K562 (cell line): ENCODE results near the gene PROK1. TPM values are rescaled to one million over a fixed set of nuclear protein-coding genes. Genes with fewer than 3 reads are reported as not detected.

Experiments used
- ATAC-seq: fragments of 200-7000 bp; cut with Tn5 transposase; 3 replicates; pipeline ENCODE4 v1.9.1; 2020; ENCODE audit warnings: moderate library complexity
- BruUV-seq: library from RNA; stranded (reverse); fragments of 400-500 nt; replicated peaks from 2 replicates; lab custom pipeline; 2021; lab: Mats Ljungman, UMichigan
- CTCF ChIA-PET: fragments of 300-600 bp; formaldehyde crosslinking; extraction: SDS; loops from one replicate; lab custom pipeline; 2021; ENCODE audit warnings: low intra/inter-chr PET ratio; lab: Yijun Ruan, JAX
- POLR2A ChIA-PET: fragments of 300-600, 350-650 bp; sonication (Branson Sonifier 250); formaldehyde crosslinking; extraction: SDS; loops from one replicate; lab custom pipeline; 2021; ENCODE audit warnings: antibody characterized with exemption, inconsistent platforms; lab: Yijun Ruan, JAX
- DNase-seq, 4 experiments: peaks; one replicate each; pipeline versions ENCODE4 v3.0.0 to v3.0.0-alpha.2; 2011 to 2018; ENCODE audit warnings: low spot score in 3 of 4, mixed read lengths in 3 of 4; ENCODE audit errors: extremely low read depth in 1 of 4
- FAIRE-seq: peaks from 2 replicates; lab custom pipeline; 2011; peaks lifted over from hg19 to GRCh38; lab: Jason Lieb, UNC
- H2AFZ ChIP-seq: 2 replicates; pipeline ENCODE4 v1.6.0; 2011; ENCODE audit warnings: low read depth, low read length, control low read depth, inconsistent platforms
- H3K27ac ChIP-seq: fragments of 200-600 bp; 3 replicates; pipeline ENCODE4 v1.8.0; 2011; ENCODE audit warnings: low read depth, mild to moderate bottlenecking, control low read depth, inconsistent platforms, low read length, moderate library complexity, mixed read lengths; ENCODE audit errors: extremely low read depth
- H3K27me3 ChIP-seq, 2 experiments: fragments of 300-600 bp in 1 of 2; 2 replicates in 1 of 2; 3 replicates in 1 of 2; pipeline versions ENCODE4 v1.6.0 to v1.8.0; 2011; ENCODE audit warnings: inconsistent platforms in 2 of 2, low read length in 2 of 2, mild to moderate bottlenecking in 1 of 2, mixed read lengths in 1 of 2, moderate library complexity in 1 of 2; ENCODE audit not compliant: control insufficient read depth in 2 of 2, insufficient read depth in 2 of 2
- H3K36me3 ChIP-seq: fragments of 300-600 bp; 3 replicates; pipeline ENCODE4 v1.8.0; 2011; ENCODE audit warnings: mild to moderate bottlenecking, low read length, inconsistent platforms; ENCODE audit not compliant: control insufficient read depth, insufficient read depth
- H3K4me1 ChIP-seq, 2 experiments: fragments of 200-600 bp in 1 of 2; replicated peaks in 1 of 2; 2 replicates in 1 of 2; 3 replicates in 1 of 2; pipeline versions ENCODE4 v1.5.1 to v1.8.0; 2011; ENCODE audit warnings: inconsistent platforms in 2 of 2, low read length in 2 of 2, mild to moderate bottlenecking in 1 of 2, mixed read lengths in 1 of 2, moderate library complexity in 1 of 2; ENCODE audit not compliant: control insufficient read depth in 2 of 2, insufficient read depth in 2 of 2
- H3K4me2 ChIP-seq: 2 replicates; pipeline ENCODE4 v1.6.1; 2011; ENCODE audit warnings: low read length, control low read depth, inconsistent platforms, mixed read lengths; ENCODE audit not compliant: insufficient read depth
- H3K4me3 ChIP-seq: fragments of 200-600 bp; sonication (generic), shearing (Covaris generic); 2 replicates; pipeline ENCODE4 v1.5.1; 2016; ENCODE audit warnings: control low read depth, inconsistent platforms
- H3K79me2 ChIP-seq: fragments of 200-600 bp; 3 replicates; pipeline ENCODE4 v1.8.0; 2011; ENCODE audit warnings: low read length, inconsistent platforms; ENCODE audit not compliant: control insufficient read depth, insufficient read depth
- H3K9ac ChIP-seq, 2 experiments: 2 replicates each; pipeline versions ENCODE4 v1.6.0 to v1.6.1; 2011; ENCODE audit warnings: low read depth in 2 of 2, low read length in 2 of 2, control low read depth in 1 of 2, inconsistent platforms in 1 of 2, mild to moderate bottlenecking in 1 of 2, mixed read lengths in 1 of 2; ENCODE audit not compliant: insufficient read depth in 1 of 2
- H3K9me1 ChIP-seq: one replicate; pipeline ENCODE4 v1.6.0; 2011; ENCODE audit warnings: inconsistent platforms, mild to moderate bottlenecking, low read length, moderate library complexity; ENCODE audit not compliant: control insufficient read depth, insufficient read depth
- H3K9me3 ChIP-seq: replicated peaks from 2 replicates; pipeline ENCODE4 v1.5.1; 2011; ENCODE audit warnings: low read depth, low read length, inconsistent platforms; ENCODE audit not compliant: control insufficient read depth, insufficient read depth
- H4K20me1 ChIP-seq: replicated peaks from 2 replicates; pipeline ENCODE4 v1.6.1; 2011; ENCODE audit warnings: low read length, inconsistent platforms, mixed read lengths; ENCODE audit not compliant: control insufficient read depth, insufficient read depth
- ATF7 ChIP-seq: fragments of 450-650 bp; IDR thresholded peaks from 2 replicates; pipeline ENCODE4 v1.7.1; 2014; ENCODE audit warnings: mild to moderate bottlenecking, moderate library complexity
- CREB3 ChIP-seq: fragments of 450-650 bp; conservative IDR thresholded peaks from 2 replicates; pipeline ENCODE4 v1.6.1; 2016; ENCODE audit warnings: missing genetic modification characterization, low read depth, mild to moderate bottlenecking, missing compliant biosample characterization, moderate library complexity
- IFI16 ChIP-seq: fragments of 250-450 bp; sonication (Bioruptor Pico); IDR thresholded peaks from 2 replicates; pipeline ENCODE4 v2.1.2; 2022; ENCODE audit warnings: mild to moderate bottlenecking, inconsistent platforms
- KLF6 ChIP-seq: fragments of 250-450 bp; sonication (Bioruptor Pico); IDR thresholded peaks from 2 replicates; pipeline ENCODE4 v1.4.0; 2020; ENCODE audit warnings: mild to moderate bottlenecking, moderate library complexity, borderline replicate concordance
- MAFK ChIP-seq: IDR thresholded peaks from 2 replicates; pipeline ENCODE4 v1.6.1; 2011; ENCODE audit warnings: low read length, improper control_type of control experiment
- MYC ChIP-seq, 2 experiments: fragments of 250-450 bp in 1 of 2; sonication (Bioruptor Pico) in 1 of 2; IDR thresholded peaks; 2 replicates each; pipeline versions ENCODE4 v1.5.1 to v1.6.1; 2012 to 2021; ENCODE audit warnings: low read depth in 2 of 2, borderline replicate concordance in 1 of 2, improper control_type of control experiment in 1 of 2, low read length in 1 of 2, mild to moderate bottlenecking in 1 of 2, moderate library complexity in 1 of 2
- NR2F6 ChIP-seq: fragments of 450-650 bp; formaldehyde crosslinking; IDR thresholded peaks from 2 replicates; pipeline ENCODE4 v1.4.0; 2020; ENCODE audit warnings: mild to moderate bottlenecking
- POLR2AphosphoS2 ChIP-seq: IDR thresholded peaks from 2 replicates; pipeline ENCODE4 v1.6.1; 2012; ENCODE audit warnings: low read length, improper control_type of control experiment
- RAD51 ChIP-seq: fragments of 450-650 bp; IDR thresholded peaks from 2 replicates; pipeline ENCODE4 v1.7.1; 2016; ENCODE audit warnings: low read depth, mild to moderate bottlenecking, borderline replicate concordance
- RBM22 ChIP-seq: fragments of 200-400 bp; formaldehyde crosslinking; IDR thresholded peaks from 2 replicates; pipeline ENCODE4 v1.6.1; 2018; ENCODE audit warnings: low read length, low read depth; ENCODE audit not compliant: poor library complexity, severe bottlenecking
- ZBED1 ChIP-seq: IDR thresholded peaks from 2 replicates; pipeline ENCODE4 v1.6.1; 2014
- ZNF140 ChIP-seq: fragments of 250-450 bp; sonication (Bioruptor Pico); IDR thresholded peaks from 2 replicates; pipeline ENCODE4 v1.8.0; 2021; ENCODE audit warnings: moderate library complexity, mild to moderate bottlenecking, inconsistent platforms
- ZNF277 ChIP-seq: fragments of 250-450 bp; sonication (Bioruptor Pico); IDR thresholded peaks from 2 replicates; pipeline ENCODE4 v1.8.0; 2022; ENCODE audit warnings: inconsistent platforms, mild to moderate bottlenecking, moderate library complexity, borderline replicate concordance
- ZNF668 ChIP-seq: fragments of 250-450 bp; sonication (Bioruptor Pico); IDR thresholded peaks from 2 replicates; pipeline ENCODE4 v1.8.0; 2022; ENCODE audit warnings: mild to moderate bottlenecking, inconsistent platforms
- ZNF778 ChIP-seq: fragments of 450-650 bp; formaldehyde crosslinking; IDR thresholded peaks from 2 replicates; pipeline ENCODE4 v1.4.0; 2020; ENCODE audit warnings: mild to moderate bottlenecking, moderate library complexity
- WGBS: fragments of 100-300 bp; shearing (Covaris generic); methylation state at CpG from one replicate; pipeline ENCODE4 v1.1.6; 2016; ENCODE audit warnings: low coverage, mixed read lengths; ENCODE audit not compliant: insufficient coverage; ENCODE audit errors: missing lambda C conversion rate; 5-methylcytosine and 5-hydroxymethylcytosine counted together
- in situ Hi-C: fragments of 300-500 bp; cut with MboI; formaldehyde crosslinking; loops from 4 replicates; pipeline ENCODE4 v1.15.0; 2018; ENCODE audit warnings: inconsistent platforms, mixed read lengths
- intact Hi-C: fragments of 100-400 bp; cut with micrococcal nuclease; formaldehyde crosslinking; loops from 2 replicates; pipeline ENCODE4 v1.14.2; 2022
- polyA plus RNA-seq, 8 experiments: library from polyadenylated mRNA; depleted of rRNA in 4 of 8; stranded (reverse) in 5 of 8; unstranded in 3 of 8; fragments of >200 nt; fragmentation: Nextera tagmentation in 2 of 8; fragmentation: Illumina TruSeq in 1 of 8; extraction: Ambion mirVana in 2 of 8; extraction: Trizol in 1 of 8; gene quantifications; 2 replicates each; pipeline versions ENCODE4 v1.2.1 to v1.2.3, GENCODE V29; 2011 to 2014; ENCODE audit warnings: inconsistent platforms in 1 of 8, missing spikeins in 1 of 8
- total RNA-seq, 7 experiments: library from RNA; depleted of rRNA in 6 of 7; stranded (reverse); fragments of >200 nt in 6 of 7; fragmentation: Illumina TruSeq in 2 of 7; extraction: Trizol in 2 of 7; gene quantifications; 2 replicates each; pipeline versions ENCODE4 v1.2.1 to v1.2.3, GENCODE V29; 2011 to 2021; ENCODE audit warnings: low replicate concordance in 1 of 7
- TF ChIP-seq, protein P1 (sequence below): sonication (generic); formaldehyde crosslinking; IDR thresholded peaks from 2 replicates; pipeline ENCODE4 v1.5.0; 2020; ENCODE audit warnings: missing genetic modification reagents
- TF ChIP-seq, protein P2 (sequence below): IDR thresholded peaks from 2 replicates; pipeline ENCODE4 v1.6.1; 2016; ENCODE audit warnings: missing genetic modification characterization, missing compliant biosample characterization

Gene PROK1
- total and polyA plus RNA-seq, 9 of the 15 experiments (the other 6 are each of a cell fraction or from before 2014, with no cell fraction given): 0.15 TPM; not detected in 8

DNA sequence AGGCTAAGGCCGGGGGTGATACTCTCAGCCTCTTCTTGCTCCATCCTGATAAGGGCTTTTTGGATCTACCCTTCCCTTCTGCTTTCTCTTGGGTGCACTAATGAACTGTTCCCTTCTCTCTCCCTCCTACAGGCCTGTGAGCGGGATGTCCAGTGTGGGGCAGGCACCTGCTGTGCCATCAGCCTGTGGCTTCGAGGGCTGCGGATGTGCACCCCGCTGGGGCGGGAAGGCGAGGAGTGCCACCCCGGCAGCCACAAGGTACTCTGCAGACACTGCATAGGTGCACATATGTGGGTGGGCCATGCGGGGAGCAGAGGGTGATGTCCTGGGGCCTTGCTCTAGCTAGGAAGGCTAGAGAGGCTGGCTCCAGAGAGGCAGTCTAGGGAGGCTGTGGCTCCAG is 2.9 kb downstream of the PROK1 start (continued):
- TF ChIP-seq, protein P1, sequence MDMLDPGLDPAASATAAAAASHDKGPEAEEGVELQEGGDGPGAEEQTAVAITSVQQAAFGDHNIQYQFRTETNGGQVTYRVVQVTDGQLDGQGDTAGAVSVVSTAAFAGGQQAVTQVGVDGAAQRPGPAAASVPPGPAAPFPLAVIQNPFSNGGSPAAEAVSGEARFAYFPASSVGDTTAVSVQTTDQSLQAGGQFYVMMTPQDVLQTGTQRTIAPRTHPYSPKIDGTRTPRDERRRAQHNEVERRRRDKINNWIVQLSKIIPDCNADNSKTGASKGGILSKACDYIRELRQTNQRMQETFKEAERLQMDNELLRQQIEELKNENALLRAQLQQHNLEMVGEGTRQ (CRISPR knock-in tag): no peak
- TF ChIP-seq ZNF778 (CRISPR knock-in tag) (no peak), ZNF277 (CRISPR knock-in tag) (no peak)
- TF ChIP-seq, all 486 proteins: peak for 0

- POLR2A ChIA-PET: interaction anchor here (1.0 to 1.3 kb wide), 3 partner anchors 10 to 253 kb away, joined by 3 to 4 read pairs (median 3); partner anchors contain the start of gene RBM15
- no TSS peak for BruUV-seq
- TF ChIP-seq ZNF668 (CRISPR knock-in tag): no peak
- TF ChIP-seq ZBED1: no peak
- TF ChIP-seq NR2F6: no peak
- TF ChIP-seq, protein P2, sequence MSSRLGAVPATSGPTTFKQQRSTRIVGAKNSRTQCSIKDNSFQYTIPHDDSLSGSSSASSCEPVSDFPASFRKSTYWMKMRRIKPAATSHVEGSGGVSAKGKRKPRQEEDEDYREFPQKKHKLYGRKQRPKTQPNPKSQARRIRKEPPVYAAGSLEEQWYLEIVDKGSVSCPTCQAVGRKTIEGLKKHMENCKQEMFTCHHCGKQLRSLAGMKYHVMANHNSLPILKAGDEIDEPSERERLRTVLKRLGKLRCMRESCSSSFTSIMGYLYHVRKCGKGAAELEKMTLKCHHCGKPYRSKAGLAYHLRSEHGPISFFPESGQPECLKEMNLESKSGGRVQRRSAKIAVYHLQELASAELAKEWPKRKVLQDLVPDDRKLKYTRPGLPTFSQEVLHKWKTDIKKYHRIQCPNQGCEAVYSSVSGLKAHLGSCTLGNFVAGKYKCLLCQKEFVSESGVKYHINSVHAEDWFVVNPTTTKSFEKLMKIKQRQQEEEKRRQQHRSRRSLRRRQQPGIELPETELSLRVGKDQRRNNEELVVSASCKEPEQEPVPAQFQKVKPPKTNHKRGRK (tag): no peak
- TF ChIP-seq IFI16 (CRISPR knock-in tag): no peak
- TF ChIP-seq MYC (IDR thresholded peaks at IDR 0.05; ENCODE audit: low read depth, low read length): no peak
- TF ChIP-seq MYC (CRISPR knock-in tag; IDR thresholded peaks at IDR 0.05; ENCODE audit: borderline replicate concordance, low read depth): no peak
- TF ChIP-seq ZNF140: no peak
- TF ChIP-seq KLF6: no peak
- no peak for TF ChIP-seq MAFK
- no peak for TF ChIP-seq POLR2AphosphoS2
- no peak for TF ChIP-seq ATF7
- TF ChIP-seq RBM22: no peak
- TF ChIP-seq RAD51: peak; percentile 48; the same call in 1 of the 2 replicates
- no peak for TF ChIP-seq CREB3 (tag)
Observed at GRCh38 chr1:110454328-110454727, 3.4 kb downstream of the PROK1 start.

More at GRCh38 chr1:110454328-110454727, 3.4 kb downstream of the PROK1 start:
- Histone ChIP-seq H3K4me3 (no peak overlapping the region), H2AFZ (no peak overlapping the region), H3K27ac (no peak overlapping the region), H3K36me3 (no peaks in the 10 kb centered on the region), H3K9me3 (no peaks in the 10 kb centered on the region), H4K20me1 (peaks cover 17% of the 10 kb centered on the region; the same call in 1 of the 2 replicates), H3K9ac (no peak overlapping the region), H3K27me3 (peaks cover 35 to 64% of the 10 kb centered on the region in 2 experiments), H3K9me1 (no peaks in the 10 kb centered on the region), H3K4me1 (peaks cover 0 to 4% of the 10 kb centered on the region in 2 experiments; a peak in 2 of 5 replicates), H3K79me2 (no peaks in the 10 kb centered on the region), H3K4me2 (no peak overlapping the region)
- DNase-seq (no peak), FAIRE-seq (no peak), ATAC-seq (no peak; the same call in 2 of the 3 replicates)
- intact Hi-C loops (loop anchor here (1.0 kb wide), 1 partner anchor 42 kb away; no protein-coding TSS in a partner anchor), in situ Hi-C loops (loop anchor here (5.0 kb wide), 2 partner anchors 37 to 252 kb away; no protein-coding TSS in a partner anchor)
- CTCF ChIA-PET: interaction anchor here (0.8 to 5.3 kb wide), 4 partner anchors 41 to 257 kb away, joined by 3 to 40 read pairs (median 8); no protein-coding TSS in a partner anchor
- 9% methylated on average over 1 of the region's 1 CpG for WGBS
